GM19023 (cell line): ENCODE data around the gene PTTG2.
A peak's percentile ranks its signal among the peaks of the same experiment; 100 is the strongest.

Experiments used
- ATAC-seq: cut with Tn5 transposase; IDR thresholded peaks from one replicate; pipeline ENCODE4 v1.9.1; 2021; ENCODE audit warnings: mild to moderate bottlenecking, moderate library complexity; ENCODE audit not compliant: unreplicated experiment

Gene PTTG2

GRCh38 chr4:37982736-37983135, 22.5 kb downstream of the PTTG2 start:
- ATAC-seq = no peak

DNA sequence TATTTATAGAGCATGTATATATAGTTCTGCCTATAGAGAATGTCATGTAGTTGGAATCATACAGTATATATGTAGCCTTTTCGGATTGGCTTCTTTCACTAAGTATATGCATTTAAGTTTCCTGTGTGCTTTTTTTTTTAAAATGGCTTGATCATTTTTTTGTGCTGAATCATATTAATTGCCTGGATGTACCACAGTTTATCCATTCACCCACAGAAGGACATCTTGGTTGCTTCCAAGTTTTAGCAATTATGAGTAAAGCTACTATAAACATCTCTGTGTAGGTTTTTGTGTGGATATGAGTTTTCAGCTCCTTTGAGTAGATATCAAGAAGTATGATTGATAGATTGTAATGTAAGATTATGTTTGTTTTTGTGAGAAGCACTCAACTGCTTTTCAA, 23.8 kb downstream of the PTTG2 start:
- ATAC-seq = no peak

- ATAC-seq = no peak
Measured at GRCh38 chr4:37985730-37986275, 25.6 kb downstream of the PTTG2 start.

GRCh38 chr4:37988670-37989069, 28.5 kb downstream of the PTTG2 start:
- ATAC-seq = no peak

DNA sequence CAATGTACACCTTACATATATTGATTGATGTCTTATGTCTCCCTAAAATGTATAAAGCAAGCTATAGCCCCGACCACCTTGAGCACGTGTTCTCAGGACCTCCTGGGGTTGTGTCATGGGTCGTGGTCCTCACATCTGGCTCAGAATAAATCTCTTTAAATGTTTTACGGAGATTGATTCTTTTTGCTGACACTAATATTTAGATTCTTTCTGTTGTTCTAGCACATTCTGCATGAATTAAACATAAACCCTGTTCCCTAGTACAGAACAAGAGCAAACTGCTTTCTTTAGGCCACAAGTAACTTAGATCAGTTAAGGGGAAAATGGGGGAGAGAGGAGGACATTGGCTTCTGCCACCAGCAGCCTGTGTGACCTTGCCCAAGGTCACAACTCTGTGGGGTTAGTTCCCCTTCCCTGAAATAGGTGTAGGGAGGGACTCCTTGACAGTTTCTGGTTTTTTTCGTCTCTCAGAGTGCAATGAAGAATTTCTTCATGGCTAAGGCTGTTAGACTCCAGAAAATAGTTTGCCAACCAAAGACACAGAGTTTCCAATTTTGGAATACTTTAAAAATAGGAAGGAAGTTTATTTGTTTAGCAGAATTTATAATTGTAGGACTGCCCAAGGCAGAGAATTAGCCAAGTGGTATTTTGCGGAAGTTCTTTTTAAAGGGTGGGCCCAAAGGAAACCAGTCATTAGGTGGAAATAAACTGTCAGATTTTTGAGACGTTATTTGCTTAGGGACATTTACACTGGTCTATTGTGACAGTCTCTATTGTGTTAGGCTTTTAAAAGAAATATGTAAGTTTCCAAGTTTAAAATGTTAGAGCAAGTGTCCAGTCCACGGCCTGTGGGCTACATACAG, 29.4 kb downstream of the PTTG2 start:
- ATAC-seq = no peak

- ATAC-seq = no peak
Measured at GRCh38 chr4:37990731-37991245, 30.6 kb downstream of the PTTG2 start.

DNA sequence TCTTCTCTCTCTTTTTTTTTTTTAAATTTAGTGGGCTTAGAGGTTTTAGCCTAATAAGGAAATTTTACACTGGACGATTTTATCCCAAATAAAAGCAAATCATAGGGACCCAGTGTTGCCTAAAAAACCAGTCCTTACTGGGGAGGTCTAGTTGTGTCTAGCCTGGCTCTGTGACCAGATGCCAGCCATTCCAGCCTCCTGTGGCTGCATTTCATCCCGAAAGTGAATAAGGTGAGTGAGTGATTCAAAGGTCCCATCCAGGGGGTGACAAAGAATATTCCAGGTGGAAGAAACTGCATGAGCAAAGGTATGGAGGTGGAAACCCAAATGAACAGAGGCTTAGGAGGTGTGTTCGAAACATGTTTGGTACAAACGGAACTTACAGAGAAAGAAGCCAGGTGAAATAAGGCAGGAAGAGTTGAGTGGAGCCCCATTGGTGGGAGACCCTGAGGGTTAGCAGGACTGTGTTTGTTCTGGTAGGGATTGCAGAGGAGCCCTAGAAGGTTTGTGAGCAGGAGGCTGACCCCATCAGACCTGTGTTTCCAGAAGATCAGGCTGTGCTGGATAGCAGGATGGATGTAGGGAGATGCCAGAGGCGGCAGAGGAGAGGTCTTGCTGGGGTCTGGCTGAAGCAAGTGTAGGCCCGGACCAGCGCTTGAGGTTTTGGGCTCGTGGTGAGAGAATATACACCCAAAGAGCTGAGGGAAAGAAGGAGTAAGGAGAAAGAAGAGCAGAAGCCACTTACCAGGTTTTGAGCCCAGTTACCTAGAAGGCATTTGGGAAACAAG, 31.6 kb downstream of the PTTG2 start:
- no peak for ATAC-seq

DNA sequence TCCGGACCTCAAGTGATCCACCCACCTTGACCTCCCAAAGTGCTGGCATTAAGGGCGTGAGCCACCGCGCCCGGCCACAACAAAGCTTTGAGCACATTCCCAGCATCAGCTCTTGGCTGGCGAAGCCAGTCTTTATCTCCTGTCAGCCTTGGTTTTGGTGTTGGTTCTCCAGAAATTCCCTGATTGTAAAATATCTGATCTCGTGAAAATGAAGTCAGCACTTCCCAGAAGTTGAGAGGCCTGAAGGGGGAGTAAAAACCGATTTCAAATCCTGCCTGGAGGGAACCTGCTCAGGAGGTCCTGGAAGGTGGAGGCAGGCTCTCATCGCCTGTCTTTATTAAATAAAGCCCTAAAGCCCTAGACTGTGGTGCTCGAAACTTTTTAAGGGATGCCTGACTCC, 33.6 kb downstream of the PTTG2 start:
- no peak for ATAC-seq

GRCh38 chr4:37994569-37994968, 34.4 kb downstream of the PTTG2 start:
- ATAC-seq = peak; percentile 78

DNA sequence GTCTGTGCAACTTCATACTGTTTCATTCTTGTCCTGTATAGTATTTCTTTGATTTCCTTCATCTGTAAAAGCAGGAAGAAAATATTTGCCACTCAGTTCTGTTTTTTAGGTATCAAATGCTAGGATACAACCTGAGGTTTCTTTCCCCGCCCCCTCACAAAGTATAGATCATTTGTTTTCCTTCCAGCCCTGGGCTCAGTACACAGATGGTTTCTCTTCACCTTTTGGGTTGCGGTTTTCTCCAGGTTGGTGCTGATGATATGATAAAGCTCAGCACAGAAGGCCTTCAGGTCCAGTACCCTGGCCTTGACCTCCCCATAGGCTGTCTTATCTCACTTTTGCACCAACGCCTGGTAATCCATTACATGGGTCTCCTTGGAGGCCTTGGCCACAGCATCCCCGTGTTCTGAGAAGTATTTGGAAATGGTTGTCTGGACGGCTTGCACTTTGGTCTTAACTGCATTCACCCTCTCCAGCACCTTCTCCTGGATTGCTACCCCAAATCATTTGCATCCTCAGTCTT, 35.2 kb downstream of the PTTG2 start:
- no peak for ATAC-seq

DNA sequence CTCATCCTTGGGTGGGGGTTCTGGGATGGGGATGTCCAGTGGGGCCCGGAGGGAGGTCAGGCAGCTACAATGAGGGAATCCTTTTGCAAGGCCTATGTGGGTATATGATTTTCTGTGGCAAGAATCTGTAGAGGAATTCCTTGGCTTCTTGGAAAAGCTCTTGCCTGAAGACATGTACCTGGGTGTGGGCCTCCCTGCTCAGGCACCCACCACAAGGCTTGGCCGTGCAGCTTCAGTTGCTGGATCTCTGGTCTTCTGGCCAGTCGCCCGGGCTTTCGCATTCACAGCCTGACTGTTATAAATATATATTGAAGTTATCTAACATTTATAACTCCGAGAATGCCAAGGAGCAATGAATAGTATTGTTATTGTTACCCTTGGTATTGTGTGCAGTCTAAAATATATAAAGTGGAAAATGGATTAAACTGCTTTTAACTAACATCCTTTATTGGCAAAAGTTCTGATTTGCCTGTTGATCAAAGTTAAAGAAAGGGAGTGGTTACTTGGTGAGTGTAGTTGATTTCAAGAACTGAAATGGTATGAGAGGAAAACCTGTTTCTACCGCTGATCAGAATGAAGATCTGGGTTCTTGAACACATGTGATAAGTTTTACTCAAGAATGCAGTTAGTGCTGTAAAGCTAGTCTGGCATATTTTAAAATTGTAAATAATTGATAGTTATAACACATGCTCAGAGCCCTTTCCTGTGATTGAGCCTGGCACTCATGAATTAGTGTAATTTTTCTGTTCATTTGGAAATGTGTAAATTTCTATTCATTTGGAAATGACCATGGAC, 36.0 kb downstream of the PTTG2 start:
- no peak for ATAC-seq

DNA sequence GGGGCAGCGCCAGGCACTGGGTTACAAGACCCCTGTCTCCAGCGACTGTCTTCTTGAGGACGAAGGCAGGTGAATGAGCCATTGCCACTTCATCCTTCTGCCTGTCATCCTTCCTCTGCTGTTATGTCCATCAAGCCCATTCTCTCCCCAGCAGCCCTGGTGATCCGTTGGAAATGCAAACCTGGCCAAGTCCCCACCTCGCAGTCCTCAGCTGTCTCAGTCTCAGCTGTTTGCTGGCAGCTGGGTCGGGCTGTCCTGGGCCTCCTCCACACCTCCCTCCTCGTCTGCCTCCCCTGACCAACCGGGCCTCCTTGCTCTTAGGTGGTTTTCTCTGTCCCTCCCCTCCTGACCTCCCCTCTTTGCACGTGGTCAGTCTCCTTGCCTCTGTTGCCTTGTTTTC, 38.0 kb downstream of the PTTG2 start:
- no peak for ATAC-seq

DNA sequence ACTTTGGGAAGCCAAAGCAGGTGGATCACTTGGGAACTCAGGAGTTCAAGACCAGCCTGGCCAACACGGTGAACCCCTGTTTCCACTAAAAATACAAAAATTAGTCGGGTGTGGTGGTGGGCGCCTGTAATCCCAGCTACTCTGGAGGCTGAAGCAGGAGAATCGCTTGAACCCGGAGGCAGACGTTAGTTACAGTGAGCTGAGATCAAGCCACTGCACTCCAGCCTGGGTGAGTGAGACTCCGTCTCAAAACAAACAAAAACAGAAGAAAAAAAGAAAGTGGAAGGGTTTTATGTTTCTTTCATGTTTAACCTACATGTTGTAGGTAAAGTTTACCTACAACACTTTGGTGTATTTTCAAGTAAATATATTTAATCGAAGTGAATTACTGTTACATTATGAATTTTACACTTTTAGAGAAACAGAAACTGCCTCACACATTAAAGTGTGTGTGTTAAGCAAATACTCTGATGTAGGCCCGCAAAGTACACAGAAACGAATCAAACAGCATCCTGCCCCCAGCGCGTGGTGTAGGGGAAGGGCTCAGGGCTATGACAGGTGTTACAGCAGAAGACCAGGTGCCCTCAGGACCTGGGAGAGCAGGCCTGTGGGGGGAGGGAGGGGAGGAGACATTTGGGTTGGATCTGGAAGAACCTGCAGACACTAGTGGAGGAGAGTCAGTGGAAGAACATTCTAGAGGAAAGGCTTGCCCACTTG, 39.0 kb downstream of the PTTG2 start:
- no peak for ATAC-seq

DNA sequence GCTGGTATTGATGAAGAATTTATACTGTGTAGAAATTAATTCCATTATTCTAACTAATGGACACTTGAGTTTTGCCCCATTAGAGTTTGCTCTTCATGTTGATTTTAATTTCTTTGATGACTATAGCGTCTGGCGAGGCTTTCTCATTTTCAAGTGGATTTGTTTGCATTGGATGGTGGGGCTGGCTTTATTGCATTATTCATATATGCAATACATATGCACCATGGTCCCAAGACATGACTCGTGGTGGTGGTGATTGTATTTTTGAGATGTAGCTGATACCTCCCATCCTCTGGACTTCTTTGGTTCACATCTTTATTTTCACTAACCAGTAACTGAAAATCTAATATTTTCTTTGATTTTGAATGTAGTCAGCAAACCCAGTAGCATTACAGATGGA, 39.8 kb downstream of the PTTG2 start:
- no peak for ATAC-seq

- ATAC-seq = no peak
Measured at GRCh38 chr4:38001927-38002326, 41.7 kb downstream of the PTTG2 start.

DNA sequence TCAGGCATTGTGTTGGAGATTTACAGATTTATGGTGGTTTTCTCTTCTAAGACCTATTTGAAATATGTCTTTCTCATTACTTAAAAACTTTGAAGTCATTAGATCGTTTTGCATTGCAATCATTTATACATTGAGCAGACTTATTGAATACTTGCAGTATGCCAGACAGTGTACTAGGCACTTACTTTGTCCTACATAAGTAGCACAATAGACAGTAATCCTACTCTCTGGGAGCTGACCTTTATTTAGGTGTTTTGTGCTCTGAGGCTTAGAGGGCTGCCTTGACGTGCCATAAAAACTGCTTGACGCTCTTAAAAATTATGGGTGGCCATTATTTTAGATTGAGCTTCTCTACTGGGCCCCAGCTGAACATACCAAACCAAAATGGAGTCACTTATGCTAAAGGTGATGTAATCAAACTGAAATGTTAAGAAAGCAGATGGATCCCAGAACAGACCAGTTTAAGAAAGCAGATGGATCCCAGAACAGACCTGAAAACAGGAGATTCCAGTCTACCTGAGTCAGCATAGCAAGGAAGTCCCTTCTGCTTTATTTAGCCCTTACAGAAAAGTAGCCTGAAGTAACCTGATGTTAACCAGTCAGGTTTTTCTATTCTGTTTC, 42.4 kb downstream of the PTTG2 start:
- ATAC-seq = no peak

- ATAC-seq = no peak
Measured at GRCh38 chr4:38003102-38003501, 42.9 kb downstream of the PTTG2 start.

GRCh38 chr4:38003628-38004027, 43.4 kb downstream of the PTTG2 start:
- ATAC-seq = no peak

GRCh38 chr4:38004062-38004461, 43.9 kb downstream of the PTTG2 start:
- ATAC-seq = no peak

DNA sequence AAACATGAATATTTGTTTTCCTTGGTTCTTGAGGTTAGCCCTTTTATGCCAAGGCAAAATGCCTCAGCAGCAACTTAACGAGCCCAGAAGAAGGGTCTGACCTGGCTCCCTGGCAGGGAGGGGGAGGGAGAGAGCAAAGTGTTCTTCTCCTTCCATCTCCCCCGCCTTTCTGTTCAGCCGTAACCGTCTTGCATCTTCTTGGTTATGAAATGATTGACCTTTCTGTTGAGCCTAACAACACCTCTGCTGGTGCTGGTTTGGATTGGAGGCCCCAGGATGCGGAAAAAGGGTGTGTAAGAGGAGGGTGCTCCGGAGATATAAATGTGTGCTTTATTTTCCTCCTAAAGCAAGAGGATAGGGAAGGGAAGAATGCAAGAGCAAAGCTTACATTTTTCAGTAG, 44.7 kb downstream of the PTTG2 start:
- ATAC-seq = no peak
